ENCODE data around the gene OR1C1. TPM values are rescaled to one million over a fixed set of nuclear protein-coding genes. Genes with fewer than 3 reads are reported as not detected.
"Not testable (repeated sequence)": the region's sequence is repeated elsewhere in the genome, so short reads cannot be mapped to it uniquely, and the experiment has no call there.

OR1C1 gene
- total RNA-seq, 4 donors from 2014 or later, result not detected

- H3K4me3 ChIP-seq, result no peak overlapping the region
These were observed 19.6 kb downstream of the OR1C1 start for GRCh38 chr1:247740721-247741120.

GRCh38 chr1:247738315-247738714 lies 22.0 kb downstream of the OR1C1 start, which contains the start of gene OR14K1:
OR14K1 (plus strand) TSS chr1:247738615; CDS start chr1:247738615, 0 bp downstream.
- Histone ChIP-seq H3K4me1 (no peaks in the 10 kb centered on the region), H3K36me3 (no peaks in the 10 kb centered on the region), H3K9me3 (no peaks in the 10 kb centered on the region), H3K27ac (no peak within 1 kb of the TSS), H3K4me3 (no peak within 1 kb of the TSS), H3K27me3 (no peaks in the 10 kb centered on the region)
- no peak for DNase-seq
- TF ChIP-seq POLR2A (IDR thresholded peaks at IDR 0.05) (no peak), CTCF (IDR thresholded peaks at IDR 0.05) (no peak)
- intact Hi-C loops (cut with DNase I; ENCODE audit: low total_unique reads), result no loop called here

More at GRCh38 chr1:247740721-247741120, 19.6 kb downstream of the OR1C1 start:
- H3K36me3 ChIP-seq, result no peaks in the 10 kb centered on the region
- no peaks in the 10 kb centered on the region for H3K9me3 ChIP-seq
- H3K27ac ChIP-seq, result no peak overlapping the region
- no peak for TF ChIP-seq CTCF (IDR thresholded peaks at IDR 0.05)
- intact Hi-C loops (cut with DNase I; ENCODE audit: low total_unique reads), result no loop called here
- no peaks in the 10 kb centered on the region for H3K27me3 ChIP-seq
- H3K4me1 ChIP-seq, result no peaks in the 10 kb centered on the region
- DNase-seq, result no peak

GRCh38 chr1:247721222-247721621 lies 39.1 kb downstream of the OR1C1 start:
- no peak for DNase-seq
- TF ChIP-seq CTCF (IDR thresholded peaks at IDR 0.05), result no peak
- TF ChIP-seq POLR2A (IDR thresholded peaks at IDR 0.05), result no peak
- H3K9me3 ChIP-seq, result peaks cover 0 to 5% of the 10 kb centered on the region in 2 donors
- H3K36me3 ChIP-seq, result no peaks in the 10 kb centered on the region
- intact Hi-C loops (cut with DNase I; ENCODE audit: low total_unique reads), result no loop called here
- no peaks in the 10 kb centered on the region for H3K27me3 ChIP-seq
- no peaks in the 10 kb centered on the region for H3K4me1 ChIP-seq
- H3K27ac ChIP-seq, result no peak overlapping the region
- H3K4me3 ChIP-seq, result no peak overlapping the region

GRCh38 chr1:247716546-247716945 lies 43.8 kb downstream of the OR1C1 start, which contains the start of gene OR6F1:
OR6F1 (minus strand) TSS chr1:247716646; CDS start chr1:247712755, 3,891 bp downstream.
- Histone ChIP-seq H3K4me1 (no peaks in the 10 kb centered on the region), H3K9me3 (peaks cover 0 to 5% of the 10 kb centered on the region in 2 donors), H3K4me3 (no peak within 1 kb of the TSS), H3K27ac (no peak within 1 kb of the TSS), H3K36me3 (no peaks in the 10 kb centered on the region), H3K27me3 (no peaks in the 10 kb centered on the region)
- DNase-seq, result no peak
- TF ChIP-seq POLR2A (IDR thresholded peaks at IDR 0.05), result no peak
- TF ChIP-seq CTCF (IDR thresholded peaks at IDR 0.05), result no peak
- intact Hi-C loops (cut with DNase I; ENCODE audit: low total_unique reads), result no loop called here

- Histone ChIP-seq H3K9me3 (no peaks in the 10 kb centered on the region), H3K4me1 (no peaks in the 10 kb centered on the region), H3K27ac (no peak overlapping the region), H3K36me3 (no peaks in the 10 kb centered on the region), H3K27me3 (no peaks in the 10 kb centered on the region), H3K4me3 (no peak overlapping the region)
- DNase-seq, result no peak
- TF ChIP-seq POLR2A (IDR thresholded peaks at IDR 0.05) (no peak), CTCF (IDR thresholded peaks at IDR 0.05) (no peak)
- intact Hi-C loops (cut with DNase I; ENCODE audit: low total_unique reads), result no loop called here
These were observed 46.6 kb downstream of the OR1C1 start for GRCh38 chr1:247713753-247714152.

- H3K36me3 ChIP-seq; H3K27me3 ChIP-seq; H3K4me1 ChIP-seq; H3K9me3 ChIP-seq; H3K4me3 ChIP-seq; intact Hi-C loops (cut with DNase I; ENCODE audit: low total_unique reads); H3K27ac ChIP-seq; DNase-seq: not testable (repeated sequence)
These were observed 49.7 kb downstream of the OR1C1 start for GRCh38 chr1:247710681-247711080.
